ENCODE measurements around the gene RUNX3. TPM values are rescaled to one million over a fixed set of nuclear protein-coding genes. Genes with fewer than 3 reads are reported as not detected.
"Not testable (repeated sequence)": the region's sequence is repeated elsewhere in the genome, so short reads cannot be mapped to it uniquely, and the experiment has no call there.

RUNX3 gene
- total RNA-seq, 1 donor from 2014 or later: 112 TPM

DNA sequence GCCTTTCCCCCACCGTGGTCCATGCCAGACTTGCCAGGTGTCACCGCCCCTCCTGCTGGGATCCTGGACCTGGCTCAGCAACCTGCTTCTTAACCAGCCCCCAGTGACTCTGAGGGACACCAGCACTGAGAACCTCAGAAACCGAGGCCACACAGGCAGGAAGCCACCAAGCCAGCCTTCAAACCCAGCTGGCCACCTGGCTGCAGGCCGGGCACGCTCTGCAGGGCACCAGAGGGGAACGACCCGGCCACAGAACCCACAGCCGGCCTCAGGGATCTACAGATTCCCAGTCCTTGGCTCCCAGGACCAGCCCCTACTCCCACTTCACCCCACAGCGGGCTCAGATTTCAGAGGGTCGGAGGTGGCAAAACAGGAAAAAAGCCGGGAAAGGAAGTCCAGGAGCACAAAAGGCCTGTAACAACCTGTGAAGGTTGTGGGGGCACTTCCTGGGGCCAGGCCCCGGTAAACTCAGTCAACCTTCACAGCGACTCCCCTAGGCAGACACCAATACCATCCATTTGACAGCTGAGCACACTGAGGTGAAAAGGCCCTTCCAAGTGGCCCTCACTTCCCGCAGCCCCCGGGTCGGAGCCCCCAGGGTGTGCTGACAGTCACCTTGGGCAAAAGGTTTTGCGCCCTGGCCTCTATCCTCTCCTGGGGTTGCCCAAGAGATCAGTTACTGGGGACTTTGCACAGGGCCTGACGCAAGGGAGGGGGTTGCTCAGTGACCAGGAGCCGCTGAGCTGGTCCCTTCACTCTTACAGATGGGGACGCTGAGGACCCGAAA, 14.1 kb downstream of the RUNX3 start:
- intact Hi-C loops (cut with micrococcal nuclease): no loop called here
- H3K27me3 Mint-ChIP-seq: no peaks in the 10 kb centered on the region
- DNase-seq: no peak
- no peaks in the 10 kb centered on the region for H3K9me3 Mint-ChIP-seq
- peak overlapping the region; percentile 37 for H3K27ac Mint-ChIP-seq
- H3K4me1 Mint-ChIP-seq: peaks cover 33% of the 10 kb centered on the region
- H3K4me3 Mint-ChIP-seq: no peak overlapping the region
- H3K36me3 Mint-ChIP-seq (ENCODE audit: low read depth): peaks cover 58% of the 10 kb centered on the region

DNA sequence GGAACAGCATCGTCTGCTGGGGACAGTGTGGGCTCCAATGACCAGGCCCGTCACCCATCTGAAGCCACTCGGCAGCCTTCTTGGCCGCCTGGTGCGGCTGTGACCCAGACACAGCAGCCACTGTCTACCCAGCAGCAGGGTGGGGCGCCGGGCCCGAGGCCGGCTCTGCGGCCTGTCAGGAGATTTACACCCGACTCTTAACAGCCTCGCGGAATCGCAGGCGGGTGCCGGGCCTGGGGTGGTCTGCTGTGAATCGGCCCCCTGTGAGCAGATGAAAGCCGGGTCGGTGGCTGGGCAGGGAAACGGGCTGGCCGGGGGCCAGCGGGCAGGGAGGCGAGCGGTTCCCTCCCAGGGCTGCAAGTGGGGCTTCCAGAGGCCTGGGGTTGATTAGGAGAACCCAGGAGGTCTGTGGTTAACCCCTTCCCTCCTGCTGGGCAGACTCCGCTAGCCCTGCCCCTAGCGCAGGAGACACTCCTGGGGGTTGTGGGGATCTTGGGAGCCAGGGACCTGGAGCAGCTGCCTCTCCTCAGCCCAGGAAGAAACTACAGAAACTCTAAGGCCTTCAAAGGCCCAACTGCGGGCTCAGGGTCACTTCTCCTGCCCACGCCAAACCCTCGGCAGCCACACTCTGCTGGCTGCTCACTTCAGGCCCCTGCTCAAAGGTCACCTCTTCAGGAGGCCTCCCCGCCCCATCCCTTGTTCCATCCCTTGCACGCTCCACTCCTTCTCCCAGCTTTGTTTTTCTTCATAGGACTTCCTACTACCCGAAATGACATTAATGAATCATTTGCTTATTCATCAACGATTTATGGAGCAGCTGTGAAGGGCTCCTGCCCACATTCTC, 15.6 kb downstream of the RUNX3 start:
- H3K36me3 Mint-ChIP-seq (ENCODE audit: low read depth): peaks cover 61% of the 10 kb centered on the region
- no peaks in the 10 kb centered on the region for H3K9me3 Mint-ChIP-seq
- H3K27me3 Mint-ChIP-seq: no peaks in the 10 kb centered on the region
- no peak for DNase-seq
- intact Hi-C loops (cut with micrococcal nuclease): no loop called here
- H3K4me1 Mint-ChIP-seq: peaks cover 32% of the 10 kb centered on the region
- no peak overlapping the region for H3K4me3 Mint-ChIP-seq
- H3K27ac Mint-ChIP-seq: no peak overlapping the region

DNA sequence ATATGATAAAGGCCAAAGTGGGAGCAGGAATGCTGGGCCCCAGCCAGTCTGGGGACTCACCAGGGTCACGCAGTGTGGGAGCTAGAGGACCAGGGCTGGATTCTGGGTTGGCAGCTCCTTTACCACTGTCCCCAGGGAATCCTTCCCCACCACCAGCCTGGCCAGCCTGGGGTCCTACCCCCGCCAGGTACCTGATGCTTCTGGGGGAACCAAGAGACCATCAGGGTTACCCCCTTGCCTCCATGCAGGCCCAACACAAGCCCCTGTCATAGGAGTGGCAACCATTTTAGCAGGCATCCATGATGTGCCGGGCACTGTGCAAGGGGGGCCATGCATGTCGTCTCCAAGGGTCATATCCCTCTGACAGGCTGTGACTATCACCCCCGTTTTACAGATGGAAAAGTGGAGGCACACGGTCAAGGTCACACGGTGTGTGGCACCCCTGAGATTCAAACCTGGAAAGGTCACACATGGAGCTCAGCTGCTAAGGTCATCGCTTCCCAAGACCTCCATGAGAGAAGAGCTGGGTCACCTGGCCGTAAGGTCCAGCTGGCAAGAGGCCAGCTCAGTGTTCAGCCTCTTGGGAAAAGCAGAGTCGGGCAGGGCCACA, 16.4 kb downstream of the RUNX3 start:
- peaks cover 30% of the 10 kb centered on the region for H3K4me1 Mint-ChIP-seq

DNA sequence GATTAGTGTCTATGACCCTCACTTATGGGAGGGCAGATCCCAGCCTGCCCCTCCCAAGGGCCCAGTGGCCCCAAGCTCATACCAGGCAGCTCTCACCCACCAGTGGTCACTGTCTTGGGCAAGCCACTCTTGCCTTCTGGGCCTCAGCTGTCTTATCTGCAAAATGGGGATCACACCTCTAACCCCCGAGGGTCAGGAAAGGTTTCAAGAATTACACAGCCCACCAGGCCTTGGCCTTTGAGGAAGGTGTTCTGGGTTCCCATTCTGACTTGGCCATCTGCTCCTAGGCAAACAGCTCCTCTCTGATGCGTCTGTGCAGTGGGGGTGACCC, 16.8 kb downstream of the RUNX3 start:
- peaks cover 28% of the 10 kb centered on the region for H3K4me1 Mint-ChIP-seq
- H3K4me3 Mint-ChIP-seq: no peak overlapping the region
- H3K36me3 Mint-ChIP-seq (ENCODE audit: low read depth): peaks cover 61% of the 10 kb centered on the region
- peak overlapping the region; percentile 3 for H3K27ac Mint-ChIP-seq
- DNase-seq: no peak
- H3K27me3 Mint-ChIP-seq: no peaks in the 10 kb centered on the region
- H3K9me3 Mint-ChIP-seq: no peaks in the 10 kb centered on the region
- intact Hi-C loops (cut with micrococcal nuclease): no loop called here

More for the DNA sequence above, 16.4 kb downstream of the RUNX3 start:
- intact Hi-C loops (cut with micrococcal nuclease): no loop called here
- peak overlapping the region; percentile 3 for H3K27ac Mint-ChIP-seq
- H3K9me3 Mint-ChIP-seq: no peaks in the 10 kb centered on the region
- no peak for DNase-seq
- peaks cover 62% of the 10 kb centered on the region for H3K36me3 Mint-ChIP-seq (ENCODE audit: low read depth)
- no peak overlapping the region for H3K4me3 Mint-ChIP-seq
- no peaks in the 10 kb centered on the region for H3K27me3 Mint-ChIP-seq

DNA sequence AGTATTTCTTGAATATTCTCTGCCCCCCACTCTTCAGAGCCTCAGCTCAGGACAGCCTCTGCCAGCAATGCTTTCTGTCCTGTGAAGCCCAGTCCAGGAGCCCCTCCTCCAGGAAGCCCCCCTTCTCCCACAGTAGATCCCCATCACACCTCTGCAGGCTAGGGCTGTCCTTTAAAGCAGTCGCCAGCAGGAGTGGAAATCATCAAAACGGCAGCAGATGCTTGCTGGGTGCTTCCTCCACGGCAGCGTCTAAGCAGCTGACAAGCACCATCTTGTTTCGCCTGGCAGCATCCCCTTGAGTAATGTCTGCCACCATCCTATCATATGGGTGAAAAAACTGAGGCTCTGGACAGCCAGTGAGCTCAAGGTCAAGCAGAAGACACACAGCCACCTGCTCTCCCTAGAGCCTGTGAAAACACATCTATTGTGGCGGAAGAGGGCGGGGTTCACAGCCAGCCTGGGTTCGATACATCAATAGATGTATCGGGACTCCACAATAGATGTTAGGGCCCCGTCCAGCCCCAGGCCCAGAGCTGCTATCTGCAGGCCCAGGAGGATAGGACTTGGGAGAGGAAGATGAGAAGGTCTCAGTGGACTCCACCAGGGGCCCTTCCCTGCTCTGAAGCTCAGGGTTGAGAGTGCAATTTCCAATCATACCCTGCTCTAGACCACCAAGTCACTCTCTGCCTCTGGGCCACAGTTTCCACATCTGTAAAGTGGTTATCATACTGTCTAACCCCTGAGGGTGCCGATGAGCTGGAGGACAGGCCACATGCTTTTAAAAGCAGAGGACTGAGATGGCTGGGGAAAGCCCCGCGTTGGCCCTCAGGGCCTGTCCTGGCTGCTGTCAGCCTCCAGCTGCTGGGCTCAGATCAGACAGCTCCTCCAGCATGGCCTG, 17.5 kb downstream of the RUNX3 start:
- intact Hi-C loops (cut with micrococcal nuclease): no loop called here
- no peak for DNase-seq
- Mint-ChIP-seq H3K27me3 (no peaks in the 10 kb centered on the region), H3K27ac (peak overlapping the region; percentile 66), H3K9me3 (no peaks in the 10 kb centered on the region), H3K4me3 (peak overlapping the region; percentile 41), H3K36me3 (ENCODE audit: low read depth) (peaks cover 62% of the 10 kb centered on the region), H3K4me1 (peaks cover 30% of the 10 kb centered on the region)

DNA sequence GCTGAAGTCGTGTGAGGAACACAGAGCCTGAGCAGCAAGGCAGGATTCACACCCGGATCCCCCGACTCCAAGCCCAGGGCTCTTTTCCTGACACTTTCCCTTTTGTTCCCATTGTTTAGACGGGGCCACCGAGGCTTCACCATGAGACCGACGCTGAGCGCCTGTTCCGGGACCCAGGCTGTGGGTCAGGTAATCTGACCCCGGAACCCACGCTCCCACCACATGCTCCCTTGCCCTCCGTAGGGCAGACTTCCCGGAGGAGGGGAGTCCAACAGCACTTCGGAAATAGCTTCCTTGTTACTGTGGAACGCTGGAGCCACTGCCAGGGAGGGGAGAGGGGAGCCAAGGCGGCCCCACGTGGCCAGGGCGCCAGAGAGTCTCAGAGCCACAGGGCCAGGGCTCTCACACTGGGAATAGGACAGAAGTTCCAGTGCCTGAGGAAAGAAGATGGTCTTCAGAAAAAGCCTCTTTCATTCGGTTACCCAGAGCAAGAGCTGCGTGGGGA, 18.4 kb downstream of the RUNX3 start:
- no peak for DNase-seq
- peak overlapping the region; percentile 77 for H3K27ac Mint-ChIP-seq
- no peaks in the 10 kb centered on the region for H3K9me3 Mint-ChIP-seq
- H3K4me1 Mint-ChIP-seq: peaks cover 30% of the 10 kb centered on the region
- intact Hi-C loops (cut with micrococcal nuclease): no loop called here
- H3K27me3 Mint-ChIP-seq: no peaks in the 10 kb centered on the region
- H3K4me3 Mint-ChIP-seq: no peak overlapping the region
- peaks cover 62% of the 10 kb centered on the region for H3K36me3 Mint-ChIP-seq (ENCODE audit: low read depth)

DNA sequence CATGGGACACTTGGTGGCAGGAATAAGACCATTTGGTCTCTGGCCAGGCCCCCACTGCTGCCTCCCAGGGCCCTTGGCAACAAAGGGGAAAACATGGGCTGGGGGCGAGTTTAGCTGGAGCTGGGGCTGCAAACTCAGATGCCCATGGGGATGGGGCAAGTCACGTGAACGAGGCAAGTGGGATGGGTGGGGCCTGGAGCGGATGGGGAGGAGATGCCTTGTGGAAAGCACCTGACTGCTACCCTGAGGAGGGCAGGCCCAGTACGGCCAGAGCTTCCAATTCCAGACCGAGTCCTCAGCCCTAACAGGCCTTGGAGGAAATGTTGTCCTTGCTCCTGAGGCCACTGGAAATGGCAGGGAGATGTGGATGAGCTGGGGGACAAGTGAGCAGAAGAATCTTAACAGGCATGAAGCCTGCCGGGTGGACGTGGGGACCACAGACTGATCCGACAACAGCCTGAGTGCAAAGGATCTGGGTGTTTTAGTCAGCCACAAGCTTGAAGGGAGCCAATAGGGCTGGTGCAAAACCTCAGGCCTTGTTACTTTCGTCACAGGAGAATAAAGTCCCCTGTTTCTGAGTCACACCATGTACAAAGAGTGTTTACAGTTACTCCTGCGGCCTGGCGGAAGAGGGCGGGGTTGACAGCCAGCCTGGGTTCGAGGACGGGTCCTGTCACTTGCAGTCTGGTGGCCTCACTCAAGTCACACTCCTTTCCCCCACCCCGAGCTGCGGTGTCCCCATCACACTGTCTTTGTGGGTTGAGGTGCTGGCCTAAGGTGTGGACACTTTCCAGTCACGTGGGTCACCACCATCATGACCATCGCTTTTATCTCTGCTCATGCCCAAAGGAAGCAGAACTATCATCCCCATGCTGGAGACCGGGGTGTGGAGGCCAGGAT, 19.1 kb downstream of the RUNX3 start:
- no peaks in the 10 kb centered on the region for H3K9me3 Mint-ChIP-seq
- H3K4me3 Mint-ChIP-seq: peak overlapping the region; percentile 0
- peaks cover 30% of the 10 kb centered on the region for H3K4me1 Mint-ChIP-seq
- peak; percentile 85 for DNase-seq
- no peaks in the 10 kb centered on the region for H3K27me3 Mint-ChIP-seq
- H3K27ac Mint-ChIP-seq: peak overlapping the region; percentile 77
- intact Hi-C loops (cut with micrococcal nuclease): no loop called here
- H3K36me3 Mint-ChIP-seq (ENCODE audit: low read depth): peaks cover 68% of the 10 kb centered on the region

DNA sequence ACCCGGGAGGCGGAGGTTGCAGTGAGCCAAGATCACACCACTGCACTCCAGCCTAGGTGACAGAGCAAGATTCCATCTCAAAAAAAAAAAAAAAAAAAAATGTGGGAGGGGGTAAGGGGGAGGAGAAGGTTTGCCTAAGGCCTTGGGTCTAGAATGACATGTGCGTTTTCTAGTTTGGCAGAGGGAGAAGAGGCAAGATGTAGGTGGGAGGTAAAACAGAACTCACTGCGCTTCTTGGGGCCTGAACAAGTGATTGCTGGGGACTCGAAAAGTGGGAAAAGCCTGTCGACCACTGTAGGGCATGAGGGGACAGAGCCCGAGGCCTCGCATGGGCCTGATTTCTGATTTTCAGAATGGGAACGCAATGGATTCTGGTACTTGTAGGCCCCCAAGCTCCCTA, 19.9 kb downstream of the RUNX3 start:
- no peak overlapping the region for H3K4me3 Mint-ChIP-seq
- no peak for DNase-seq
- H3K27ac Mint-ChIP-seq: peak overlapping the region; percentile 68
- H3K36me3 Mint-ChIP-seq (ENCODE audit: low read depth): peaks cover 68% of the 10 kb centered on the region
- intact Hi-C loops (cut with micrococcal nuclease): no loop called here
- peaks cover 27% of the 10 kb centered on the region for H3K4me1 Mint-ChIP-seq
- no peaks in the 10 kb centered on the region for H3K9me3 Mint-ChIP-seq
- H3K27me3 Mint-ChIP-seq: no peaks in the 10 kb centered on the region

DNA sequence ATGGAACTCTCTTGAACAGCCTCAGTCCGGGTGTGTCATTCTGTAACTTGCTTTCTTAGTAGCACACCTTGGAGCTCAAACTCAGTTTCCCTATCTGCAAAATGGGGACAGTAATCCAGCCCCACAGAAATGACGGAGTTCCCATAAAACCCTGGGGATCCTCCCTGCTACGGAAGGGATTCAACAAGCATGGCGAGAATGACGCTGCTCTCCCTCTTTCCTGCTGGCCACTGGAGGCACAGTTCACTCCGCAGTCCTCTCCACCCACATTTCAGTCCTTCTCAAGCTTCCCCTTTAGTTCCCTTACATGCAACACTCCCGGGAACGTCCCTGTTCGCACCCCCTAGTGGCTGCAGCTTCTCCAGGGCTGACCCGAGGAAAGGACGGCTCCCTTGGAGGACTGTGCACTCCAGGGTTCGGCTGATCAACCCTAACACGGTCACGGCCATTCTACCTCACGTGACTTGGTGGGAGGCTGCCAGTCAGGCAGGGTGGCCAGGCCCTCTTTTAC, 20.6 kb downstream of the RUNX3 start:
- Mint-ChIP-seq H3K27ac (peak overlapping the region; percentile 63), H3K4me1 (peaks cover 23% of the 10 kb centered on the region), H3K9me3 (no peaks in the 10 kb centered on the region), H3K27me3 (no peaks in the 10 kb centered on the region), H3K4me3 (no peak overlapping the region), H3K36me3 (ENCODE audit: low read depth) (peaks cover 67% of the 10 kb centered on the region)
- intact Hi-C loops (cut with micrococcal nuclease): no loop called here
- no peak for DNase-seq

DNA sequence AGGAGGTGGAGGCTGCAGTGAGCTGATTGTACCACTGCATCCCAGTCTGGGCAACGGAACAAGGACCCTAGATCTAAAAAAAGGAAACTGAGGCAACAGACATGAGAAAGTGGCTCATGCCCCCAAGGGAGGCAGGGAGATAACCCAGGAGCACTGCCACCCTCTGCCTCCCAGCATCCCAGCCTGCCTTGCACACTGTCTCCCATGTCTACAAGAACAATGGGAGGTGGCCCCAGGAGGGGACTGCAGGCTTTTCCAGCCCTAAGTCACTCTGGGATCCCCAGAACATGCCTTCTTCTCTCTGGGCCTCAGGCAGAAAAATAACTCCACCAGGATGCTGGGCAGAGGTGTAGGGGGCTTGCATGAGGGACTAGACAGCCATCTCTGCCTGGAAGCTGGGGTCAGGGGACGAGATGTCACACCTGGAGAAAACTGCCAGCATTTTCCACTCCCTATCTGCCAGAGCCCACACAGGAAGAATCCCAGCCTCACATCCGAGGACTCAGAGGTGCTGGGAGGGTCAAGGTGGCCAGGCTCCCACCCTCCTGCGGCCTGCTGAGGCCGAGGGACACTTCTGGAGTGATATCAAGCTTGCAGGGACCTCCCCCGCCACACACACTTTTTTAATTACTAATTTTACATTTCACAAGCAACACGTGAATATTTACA, 21.4 kb downstream of the RUNX3 start:
- no peaks in the 10 kb centered on the region for H3K9me3 Mint-ChIP-seq
- H3K4me3 Mint-ChIP-seq: no peak overlapping the region
- peaks cover 69% of the 10 kb centered on the region for H3K36me3 Mint-ChIP-seq (ENCODE audit: low read depth)
- H3K27ac Mint-ChIP-seq: no peak overlapping the region
- DNase-seq: no peak
- no peaks in the 10 kb centered on the region for H3K27me3 Mint-ChIP-seq
- intact Hi-C loops (cut with micrococcal nuclease): no loop called here
- H3K4me1 Mint-ChIP-seq: peaks cover 21% of the 10 kb centered on the region

DNA sequence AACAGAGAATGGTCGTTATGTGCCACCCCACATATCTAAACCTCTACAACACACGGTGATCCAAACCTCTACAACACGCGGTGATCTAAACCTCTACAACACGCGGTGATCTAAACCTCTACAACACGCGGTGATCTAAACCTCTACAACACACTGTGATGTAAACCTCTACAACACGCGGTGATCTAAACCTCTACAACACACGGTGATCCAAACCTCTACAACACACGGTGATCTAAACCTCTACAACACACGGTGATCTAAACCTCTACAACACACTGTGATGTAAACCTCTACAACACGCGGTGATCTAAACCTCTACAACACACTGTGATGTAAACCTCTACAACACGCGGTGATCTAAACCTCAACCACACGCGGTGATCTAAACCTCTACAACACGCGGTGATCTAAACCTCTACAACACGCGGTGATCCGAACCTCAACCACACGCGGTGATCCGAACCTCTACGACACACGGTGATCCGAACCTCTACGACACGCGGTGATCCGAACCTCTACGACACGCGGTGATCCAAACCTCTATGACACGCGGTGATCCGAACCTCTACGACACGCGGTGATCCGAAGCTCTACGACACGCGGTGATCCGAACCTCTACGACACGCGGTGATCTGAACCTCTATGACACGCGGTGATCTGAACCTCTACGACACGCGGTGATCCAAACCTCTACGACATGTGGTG, 22.3 kb downstream of the RUNX3 start:
- intact Hi-C loops (cut with micrococcal nuclease); H3K27me3 Mint-ChIP-seq; DNase-seq; H3K9me3 Mint-ChIP-seq; H3K4me3 Mint-ChIP-seq: not testable (repeated sequence)
- peaks cover 21% of the 10 kb centered on the region for H3K4me1 Mint-ChIP-seq
- H3K36me3 Mint-ChIP-seq (ENCODE audit: low read depth): peaks cover 74% of the 10 kb centered on the region
- peak overlapping the region; percentile 11 for H3K27ac Mint-ChIP-seq

All from activated CD4-positive, alpha-beta T cell treated with anti-CD3 and anti-CD28 coated beads, Interleukin-2, amount 10 ng/mL, durations not matched to agents 24 days and 14 days (primary cell).